H54 (cell line): ENCODE data around the gene UNC45B.
"Not testable (repeated sequence)": the region's sequence is repeated elsewhere in the genome, so short reads cannot be mapped to it uniquely, and the experiment has no call there.

Experiments
- DNase-seq: peaks from one replicate; pipeline ENCODE4 v3.0.0; 2011; ENCODE audit warnings: low spot score, mixed read lengths; ENCODE audit not compliant: insufficient read length
- FAIRE-seq: peaks from 3 replicates; lab custom pipeline; 2011; peaks lifted over from hg19 to GRCh38; lab: Jason Lieb, UNC
- POLR2A ChIP-seq: IDR thresholded peaks from 2 replicates; pipeline ENCODE4 v1.6.1; 2011; ENCODE audit warnings: low read depth, mild to moderate bottlenecking, low read length

The UNC45B gene

GRCh38 chr17:35147375-35147905 is at the start of gene UNC45B:
Gene UNC45B (plus strand): TSS chr17:35147817. CDS start chr17:35148264, 447 bp downstream.
- TF ChIP-seq POLR2A = no peak
- no peak for FAIRE-seq
- DNase-seq = no peak

GRCh38 chr17:35099908-35100307 is 47.7 kb upstream of the UNC45B start:
- no peak for FAIRE-seq
- no peak for DNase-seq
- no peak for TF ChIP-seq POLR2A

- TF ChIP-seq POLR2A = no peak
- no peak for FAIRE-seq
These were observed 46.6 kb upstream of the UNC45B start for GRCh38 chr17:35101036-35101435.

GRCh38 chr17:35101725-35102124 is 45.9 kb upstream of the UNC45B start:
- FAIRE-seq (no peak), DNase-seq (no peak)
- TF ChIP-seq POLR2A = no peak

More at GRCh38 chr17:35101036-35101435, 46.6 kb upstream of the UNC45B start:
- no peak for DNase-seq

- TF ChIP-seq POLR2A = no peak
- FAIRE-seq (no peak), DNase-seq (no peak)
These were observed 44.3 kb upstream of the UNC45B start for GRCh38 chr17:35103271-35103670.

GRCh38 chr17:35104844-35105450 is 42.7 kb upstream of the UNC45B start:
- DNase-seq (no peak), FAIRE-seq (no peak)
- TF ChIP-seq POLR2A = no peak

- not testable (repeated sequence) for FAIRE-seq, DNase-seq
These were observed 36.8 kb upstream of the UNC45B start for GRCh38 chr17:35110791-35111190.

GRCh38 chr17:35116845-35117244 is 30.8 kb upstream of the UNC45B start:
- no peak for FAIRE-seq
- DNase-seq = no peak
- TF ChIP-seq POLR2A = no peak

GRCh38 chr17:35117984-35118383 is 29.6 kb upstream of the UNC45B start:
- no peak for FAIRE-seq
- TF ChIP-seq POLR2A = no peak

GRCh38 chr17:35119370-35120165 is 28.0 kb upstream of the UNC45B start, which contains the start of gene RAD51D:
Gene RAD51D (minus strand): TSS chr17:35119860. CDS start chr17:35119613, 247 bp downstream.
- FAIRE-seq (no peak), DNase-seq (peak; percentile 87)
- TF ChIP-seq POLR2A = peak; percentile 31; the same call in 1 of the 2 replicates

More at GRCh38 chr17:35117984-35118383, 29.6 kb upstream of the UNC45B start:
- DNase-seq = no peak

GRCh38 chr17:35121315-35121714 is 26.3 kb upstream of the UNC45B start, which contains the start of gene FNDC8:
Gene FNDC8 (plus strand): TSS chr17:35121615. CDS start chr17:35121694, 79 bp downstream.
- no peak for TF ChIP-seq POLR2A
- DNase-seq = no peak
- FAIRE-seq = no peak

GRCh38 chr17:35127751-35128514 is 19.7 kb upstream of the UNC45B start:
- TF ChIP-seq POLR2A = no peak
- no peak for FAIRE-seq
- no peak for DNase-seq

- FAIRE-seq (no peak), DNase-seq (no peak)
These were observed 18.3 kb upstream of the UNC45B start for GRCh38 chr17:35129154-35129972.

More at GRCh38 chr17:35129154-35129972, 18.3 kb upstream of the UNC45B start:
- TF ChIP-seq POLR2A = no peak
